ENCODE results near the gene LZTR1.

DNA sequence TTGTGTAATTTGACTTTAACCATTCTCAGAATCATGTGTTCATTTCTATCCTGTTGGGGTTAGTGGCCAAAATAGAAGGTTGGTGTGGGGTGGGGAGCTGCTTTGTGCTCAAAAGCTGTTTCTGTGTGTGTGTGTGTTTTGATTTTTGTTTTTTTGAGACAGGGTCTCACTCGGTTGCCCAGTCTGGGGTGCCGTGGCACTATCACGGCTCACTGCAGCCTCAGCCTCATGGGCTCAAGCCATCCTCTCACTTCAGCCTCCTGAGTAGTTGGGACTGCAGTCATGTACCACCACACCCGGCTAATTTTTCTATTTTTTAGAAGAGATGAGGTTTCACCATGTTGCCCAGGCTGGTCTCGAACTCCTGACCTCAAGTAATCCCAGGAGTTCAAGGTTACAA lies 33.1 kb upstream of the LZTR1 start:
- TF ChIP-seq, protein P1, sequence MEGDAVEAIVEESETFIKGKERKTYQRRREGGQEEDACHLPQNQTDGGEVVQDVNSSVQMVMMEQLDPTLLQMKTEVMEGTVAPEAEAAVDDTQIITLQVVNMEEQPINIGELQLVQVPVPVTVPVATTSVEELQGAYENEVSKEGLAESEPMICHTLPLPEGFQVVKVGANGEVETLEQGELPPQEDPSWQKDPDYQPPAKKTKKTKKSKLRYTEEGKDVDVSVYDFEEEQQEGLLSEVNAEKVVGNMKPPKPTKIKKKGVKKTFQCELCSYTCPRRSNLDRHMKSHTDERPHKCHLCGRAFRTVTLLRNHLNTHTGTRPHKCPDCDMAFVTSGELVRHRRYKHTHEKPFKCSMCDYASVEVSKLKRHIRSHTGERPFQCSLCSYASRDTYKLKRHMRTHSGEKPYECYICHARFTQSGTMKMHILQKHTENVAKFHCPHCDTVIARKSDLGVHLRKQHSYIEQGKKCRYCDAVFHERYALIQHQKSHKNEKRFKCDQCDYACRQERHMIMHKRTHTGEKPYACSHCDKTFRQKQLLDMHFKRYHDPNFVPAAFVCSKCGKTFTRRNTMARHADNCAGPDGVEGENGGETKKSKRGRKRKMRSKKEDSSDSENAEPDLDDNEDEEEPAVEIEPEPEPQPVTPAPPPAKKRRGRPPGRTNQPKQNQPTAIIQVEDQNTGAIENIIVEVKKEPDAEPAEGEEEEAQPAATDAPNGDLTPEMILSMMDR (IDR thresholded peaks at IDR 0.05): no peak
- no peak for TF ChIP-seq POLR2A (IDR thresholded peaks at IDR 0.05)

Data from sigmoid colon (tissue), 3 donors.